T-helper 17 cell (primary cell): ENCODE measurements around the gene CDC42EP1. TPM values are rescaled to one million over a fixed set of nuclear protein-coding genes. Genes with fewer than 3 reads are reported as not detected.
"Not testable (repeated sequence)": the region's sequence is repeated elsewhere in the genome, so short reads cannot be mapped to it uniquely, and the experiment has no call there.

Experiments
- ATAC-seq: fragments of 150-1000 bp; cut with Tn5 transposase; 2 replicates; pipeline ENCODE4 v1.10.0; 2021; ENCODE audit warnings: mild to moderate bottlenecking, moderate library complexity
- DNase-seq, 3 donors: peaks; one replicate each; pipeline versions ENCODE4 v3.0.0 to v3.0.0-alpha.2; 2020 to 2021
- H3K9me3 ChIP-seq: one replicate; pipeline ENCODE4 v1.7.0; 2013; ENCODE audit warnings: low read length, mild to moderate bottlenecking; ENCODE audit not compliant: control insufficient read depth, poor library complexity, severe bottlenecking
- H3K27ac Mint-ChIP-seq: one replicate; pipeline ENCODE4 v1.8.0; 2022; ENCODE audit warnings: mild to moderate bottlenecking, moderate library complexity, mixed read lengths
- H3K27me3 Mint-ChIP-seq: one replicate; pipeline ENCODE4 v1.8.0; 2022; ENCODE audit warnings: mixed read lengths
- H3K36me3 Mint-ChIP-seq: one replicate; pipeline ENCODE4 v1.8.0; 2022; ENCODE audit warnings: low read depth, mixed read lengths
- H3K4me1 Mint-ChIP-seq: one replicate; pipeline ENCODE4 v1.8.0; 2022; ENCODE audit warnings: mild to moderate bottlenecking, mixed read lengths
- H3K4me3 Mint-ChIP-seq: one replicate; pipeline ENCODE4 v1.8.0; 2022; ENCODE audit warnings: mild to moderate bottlenecking, moderate library complexity, mixed read lengths
- total RNA-seq, 4 donors: library from RNA in 2 of 4; stranded (reverse) in 2 of 4; gene quantifications; one replicate each; pipeline ENCODE4 v1.2.3 and lab custom pipeline; 2022 to 2026

CDC42EP1 gene
- total RNA-seq, 2 donors from 2014 or later, result not detected

- Mint-ChIP-seq H3K36me3 (no peaks in the 10 kb centered on the region), H3K27me3 (no peaks in the 10 kb centered on the region), H3K4me3 (peak within 1 kb of the TSS; percentile 98), H3K4me1 (peaks cover 41% of the 10 kb centered on the region), H3K27ac (peak within 1 kb of the TSS; percentile 98)
- H3K9me3 ChIP-seq, result no peaks in the 10 kb centered on the region
- peak; percentile 92 to 97 (median 94) for DNase-seq
- peak; percentile 81 for ATAC-seq
These were observed 48.4 kb downstream of the CDC42EP1 start, which contains the start of gene GGA1 for GRCh38 chr22:37608477-37609239. TSS of gene GGA1 (plus strand) at chr22:37608834. CDS start at chr22:37608861, 27 bp downstream.

- no peak for DNase-seq
- peaks cover 37% of the 10 kb centered on the region for H3K4me1 Mint-ChIP-seq
- no peaks in the 10 kb centered on the region for H3K36me3 Mint-ChIP-seq
These were observed 49.2 kb downstream of the CDC42EP1 start for GRCh38 chr22:37609240-37610152.

GRCh38 chr22:37610153-37610475 lies 49.8 kb downstream of the CDC42EP1 start:
- not testable (repeated sequence) for H3K27me3 Mint-ChIP-seq, ATAC-seq, H3K9me3 ChIP-seq, DNase-seq, H3K36me3 Mint-ChIP-seq
- peak overlapping the region; percentile 98 for H3K27ac Mint-ChIP-seq
- peaks cover 32% of the 10 kb centered on the region for H3K4me1 Mint-ChIP-seq
- H3K4me3 Mint-ChIP-seq, result peak overlapping the region; percentile 98

More at GRCh38 chr22:37609240-37610152, 49.2 kb downstream of the CDC42EP1 start:
- Mint-ChIP-seq H3K4me3 (peak overlapping the region; percentile 98), H3K27me3 (no peaks in the 10 kb centered on the region), H3K27ac (peak overlapping the region; percentile 98)
- H3K9me3 ChIP-seq, result no peaks in the 10 kb centered on the region
- no peak for ATAC-seq

GRCh38 chr22:37610480-37611129 lies 50.3 kb downstream of the CDC42EP1 start:
- no peaks in the 10 kb centered on the region for H3K9me3 ChIP-seq
- H3K4me1 Mint-ChIP-seq, result peaks cover 27% of the 10 kb centered on the region
- no peak for ATAC-seq
- no peaks in the 10 kb centered on the region for H3K36me3 Mint-ChIP-seq
- peak overlapping the region; percentile 98 for H3K4me3 Mint-ChIP-seq
- no peak for DNase-seq
- H3K27ac Mint-ChIP-seq, result peak overlapping the region; percentile 43
- no peaks in the 10 kb centered on the region for H3K27me3 Mint-ChIP-seq

GRCh38 chr22:37611207-37611606 lies 50.9 kb downstream of the CDC42EP1 start:
- DNase-seq (no peak), ATAC-seq (no peak)
- no peaks in the 10 kb centered on the region for H3K36me3 Mint-ChIP-seq
- H3K4me3 Mint-ChIP-seq, result no peak overlapping the region
- H3K4me1 Mint-ChIP-seq, result peaks cover 23% of the 10 kb centered on the region
- peak overlapping the region; percentile 43 for H3K27ac Mint-ChIP-seq
- H3K27me3 Mint-ChIP-seq, result no peaks in the 10 kb centered on the region
- H3K9me3 ChIP-seq, result no peaks in the 10 kb centered on the region

GRCh38 chr22:37616201-37617083 lies 56.2 kb downstream of the CDC42EP1 start:
- DNase-seq, result no peak
- H3K36me3 Mint-ChIP-seq, result no peaks in the 10 kb centered on the region
- no peaks in the 10 kb centered on the region for H3K27me3 Mint-ChIP-seq
- no peak overlapping the region for H3K27ac Mint-ChIP-seq
- peaks cover 4% of the 10 kb centered on the region for H3K4me1 Mint-ChIP-seq
- ATAC-seq, result no peak
- H3K9me3 ChIP-seq, result no peaks in the 10 kb centered on the region
- H3K4me3 Mint-ChIP-seq, result no peak overlapping the region

GRCh38 chr22:37617431-37617830 lies 57.2 kb downstream of the CDC42EP1 start:
- peaks cover 2% of the 10 kb centered on the region for H3K4me1 Mint-ChIP-seq
- H3K9me3 ChIP-seq, result no peaks in the 10 kb centered on the region
- H3K27ac Mint-ChIP-seq, result no peak overlapping the region
- DNase-seq (no peak), ATAC-seq (no peak)
- no peak overlapping the region for H3K4me3 Mint-ChIP-seq
- no peaks in the 10 kb centered on the region for H3K36me3 Mint-ChIP-seq
- no peaks in the 10 kb centered on the region for H3K27me3 Mint-ChIP-seq

- no peak for DNase-seq
- H3K36me3 Mint-ChIP-seq, result no peaks in the 10 kb centered on the region
- no peak overlapping the region for H3K27ac Mint-ChIP-seq
- H3K9me3 ChIP-seq, result no peaks in the 10 kb centered on the region
- no peaks in the 10 kb centered on the region for H3K27me3 Mint-ChIP-seq
- no peak for ATAC-seq
- H3K4me3 Mint-ChIP-seq, result no peak overlapping the region
- peaks cover 2% of the 10 kb centered on the region for H3K4me1 Mint-ChIP-seq
These were observed 57.9 kb downstream of the CDC42EP1 start for GRCh38 chr22:37618072-37618656.

GRCh38 chr22:37618674-37619073 lies 58.4 kb downstream of the CDC42EP1 start:
- no peak for ATAC-seq
- H3K27me3 Mint-ChIP-seq, result no peaks in the 10 kb centered on the region
- H3K4me1 Mint-ChIP-seq, result peaks cover 2% of the 10 kb centered on the region
- H3K4me3 Mint-ChIP-seq, result no peak overlapping the region
- no peaks in the 10 kb centered on the region for H3K9me3 ChIP-seq
- H3K36me3 Mint-ChIP-seq, result no peaks in the 10 kb centered on the region
- H3K27ac Mint-ChIP-seq, result no peak overlapping the region
- DNase-seq, result no peak

Other genes starting within 250 kb of the CDC42EP1 start
- under 1 TPM; 0.10 to 0.12 TPM for gene ELFN2, start 133.0 kb upstream of the CDC42EP1 start, total RNA-seq
- 100 to 1,000 TPM; 139 to 150 TPM for gene MFNG, start 74.1 kb upstream of the CDC42EP1 start, total RNA-seq
- under 1 TPM; 0.12 to 0.31 TPM for gene CARD10, start 41.1 kb upstream of the CDC42EP1 start, total RNA-seq
- 1 to 10 TPM; 1.9 to 6.1 TPM for gene LGALS2, start 19.6 kb downstream of the CDC42EP1 start, total RNA-seq
- 10 to 100 TPM; 70.5 to 86.8 TPM for gene GGA1, start 48.4 kb downstream of the CDC42EP1 start, total RNA-seq
- gene SH3BP1, start 79.2 kb downstream of the CDC42EP1 start, total RNA-seq, result 10 to 100 TPM; 79.7 to 97.5 TPM
- gene PDXP, start 98.2 kb downstream of the CDC42EP1 start, total RNA-seq, result 1 to 10 TPM; 2.6 to 3.0 TPM
- 100 to 1,000 TPM; 152 to 154 TPM for gene LGALS1, start 115.2 kb downstream of the CDC42EP1 start, total RNA-seq
- 10 to 100 TPM; 26.2 to 34.8 TPM for gene NOL12, start 125.9 kb downstream of the CDC42EP1 start, total RNA-seq
- 10 to 100 TPM; 14.3 to 18.8 TPM for gene TRIOBP, start 136.6 kb downstream of the CDC42EP1 start, total RNA-seq
- gene GCAT, start 247.5 kb downstream of the CDC42EP1 start, total RNA-seq, result 1 to 10 TPM in 1 of 2 donors, under 1 TPM in 1; 0.78 to 2.6 TPM